RWPE2 (cell line): ENCODE results near the gene CDK11B.
"Not testable (repeated sequence)": the region's sequence is repeated elsewhere in the genome, so short reads cannot be mapped to it uniquely, and the experiment has no call there.

ENCODE experiments used
- ATAC-seq: fragments of 200-7000 bp; cut with Tn5 transposase; 3 replicates; pipeline ENCODE4 v1.9.1; 2021; ENCODE audit warnings: low read depth
- DNase-seq: peaks from one replicate; pipeline ENCODE4 v3.0.0-alpha.2; 2020; ENCODE audit warnings: low spot score
- H3K27ac ChIP-seq: fragments of 450-650 bp; 2 replicates; pipeline ENCODE4 v1.5.1; 2017; ENCODE audit warnings: mild to moderate bottlenecking; ENCODE audit not compliant: poor library complexity, severe bottlenecking
- H3K27me3 ChIP-seq: fragments of 250-450 bp; sonication (Bioruptor Pico); 2 replicates; pipeline ENCODE4 v1.5.1; 2021; ENCODE audit warnings: mild to moderate bottlenecking, moderate library complexity; ENCODE audit not compliant: insufficient read depth, poor library complexity, severe bottlenecking
- H3K36me3 ChIP-seq: fragments of 250-450 bp; sonication (Bioruptor Pico); 2 replicates; pipeline ENCODE4 v1.5.1; 2020; ENCODE audit warnings: low read depth, mild to moderate bottlenecking, moderate library complexity
- H3K4me1 ChIP-seq: fragments of 250-450 bp; sonication (Bioruptor Pico); 2 replicates; pipeline ENCODE4 v1.5.1; 2021; ENCODE audit warnings: mild to moderate bottlenecking, moderate library complexity; ENCODE audit not compliant: insufficient read depth, poor library complexity, severe bottlenecking
- H3K4me3 ChIP-seq: fragments of 250-450 bp; sonication (Bioruptor Pico); 2 replicates; pipeline ENCODE4 v1.5.1; 2021; ENCODE audit warnings: mild to moderate bottlenecking, moderate library complexity; ENCODE audit not compliant: severe bottlenecking
- H3K9me3 ChIP-seq: fragments of 250-450 bp; sonication (Bioruptor Pico); 2 replicates; pipeline ENCODE4 v1.5.1; 2021; ENCODE audit warnings: mild to moderate bottlenecking, moderate library complexity; ENCODE audit not compliant: severe bottlenecking
- TF ChIP-seq, protein P1 (sequence below): fragments of 450-650 bp; IDR thresholded peaks from one replicate; pipeline ENCODE4 v1.5.1; 2017; ENCODE audit warnings: mild to moderate bottlenecking, moderate library complexity; ENCODE audit not compliant: poor library complexity, severe bottlenecking

The CDK11B gene

GRCh38 chr1:1598051-1598719, 60.6 kb downstream of the CDK11B start:
- no peak overlapping the region for H3K27ac ChIP-seq
- no peak for ATAC-seq
- H3K36me3 ChIP-seq = no peaks in the 10 kb centered on the region
- DNase-seq = peak; percentile 68
- TF ChIP-seq, protein P1, sequence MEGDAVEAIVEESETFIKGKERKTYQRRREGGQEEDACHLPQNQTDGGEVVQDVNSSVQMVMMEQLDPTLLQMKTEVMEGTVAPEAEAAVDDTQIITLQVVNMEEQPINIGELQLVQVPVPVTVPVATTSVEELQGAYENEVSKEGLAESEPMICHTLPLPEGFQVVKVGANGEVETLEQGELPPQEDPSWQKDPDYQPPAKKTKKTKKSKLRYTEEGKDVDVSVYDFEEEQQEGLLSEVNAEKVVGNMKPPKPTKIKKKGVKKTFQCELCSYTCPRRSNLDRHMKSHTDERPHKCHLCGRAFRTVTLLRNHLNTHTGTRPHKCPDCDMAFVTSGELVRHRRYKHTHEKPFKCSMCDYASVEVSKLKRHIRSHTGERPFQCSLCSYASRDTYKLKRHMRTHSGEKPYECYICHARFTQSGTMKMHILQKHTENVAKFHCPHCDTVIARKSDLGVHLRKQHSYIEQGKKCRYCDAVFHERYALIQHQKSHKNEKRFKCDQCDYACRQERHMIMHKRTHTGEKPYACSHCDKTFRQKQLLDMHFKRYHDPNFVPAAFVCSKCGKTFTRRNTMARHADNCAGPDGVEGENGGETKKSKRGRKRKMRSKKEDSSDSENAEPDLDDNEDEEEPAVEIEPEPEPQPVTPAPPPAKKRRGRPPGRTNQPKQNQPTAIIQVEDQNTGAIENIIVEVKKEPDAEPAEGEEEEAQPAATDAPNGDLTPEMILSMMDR = no peak
- H3K4me3 ChIP-seq = no peak overlapping the region
- no peaks in the 10 kb centered on the region for H3K4me1 ChIP-seq
- H3K27me3 ChIP-seq = no peaks in the 10 kb centered on the region
- H3K9me3 ChIP-seq = no peaks in the 10 kb centered on the region

GRCh38 chr1:1597275-1597930, 61.4 kb downstream of the CDK11B start:
- TF ChIP-seq, protein P1 = no peak
- no peak overlapping the region for H3K27ac ChIP-seq
- H3K4me1 ChIP-seq = no peaks in the 10 kb centered on the region
- H3K4me3 ChIP-seq = no peak overlapping the region
- ATAC-seq (0 out of 3 replicates have a peak, but pooled peaks have one; percentile 17), DNase-seq (no peak)
- no peaks in the 10 kb centered on the region for H3K36me3 ChIP-seq
- H3K9me3 ChIP-seq = no peaks in the 10 kb centered on the region
- H3K27me3 ChIP-seq = no peaks in the 10 kb centered on the region

- Histone ChIP-seq H3K27me3 (no peaks in the 10 kb centered on the region), H3K4me1 (no peaks in the 10 kb centered on the region), H3K36me3 (no peaks in the 10 kb centered on the region), H3K9me3 (no peaks in the 10 kb centered on the region), H3K27ac (no peak overlapping the region), H3K4me3 (no peak overlapping the region)
- TF ChIP-seq, protein P1 = no peak
- ATAC-seq (no peak; the same call in 2 of the 3 replicates), DNase-seq (no peak)
Measured at GRCh38 chr1:1596493-1597274, 62.1 kb downstream of the CDK11B start.

- not testable (repeated sequence) for H3K27me3 ChIP-seq, H3K27ac ChIP-seq
Measured at GRCh38 chr1:1595341-1595740, 63.5 kb downstream of the CDK11B start.

GRCh38 chr1:1594602-1595260, 64.1 kb downstream of the CDK11B start:
- DNase-seq = no peak
- TF ChIP-seq, protein P1 = no peak

More at GRCh38 chr1:1595341-1595740, 63.5 kb downstream of the CDK11B start:
- not testable (repeated sequence) for ATAC-seq, DNase-seq, H3K4me3 ChIP-seq, H3K36me3 ChIP-seq, H3K9me3 ChIP-seq, H3K4me1 ChIP-seq

More at GRCh38 chr1:1594602-1595260, 64.1 kb downstream of the CDK11B start:
- Histone ChIP-seq H3K27ac (no peak overlapping the region), H3K4me1 (no peaks in the 10 kb centered on the region), H3K4me3 (no peak overlapping the region), H3K36me3 (no peaks in the 10 kb centered on the region), H3K9me3 (no peaks in the 10 kb centered on the region), H3K27me3 (no peaks in the 10 kb centered on the region)
- ATAC-seq = peak; percentile 63
